Karpas-422 (cell line): Measurements from ENCODE around the gene TMEM238. TPM values are rescaled to one million over a fixed set of nuclear protein-coding genes. Genes with fewer than 3 reads are reported as not detected.

Source experiments
- DNase-seq: peaks from one replicate; pipeline ENCODE4 v3.0.0-alpha.2; 2015
- H2AFZ ChIP-seq: fragments of 200-600 bp; sonication (generic); 2 replicates; pipeline ENCODE4 v1.6.1; 2014; ENCODE audit warnings: antibody characterized with exemption, low read length, mixed read lengths
- H3K27ac ChIP-seq: fragments of 200-600 bp; sonication (generic); 2 replicates; pipeline ENCODE4 v1.5.1; 2014; ENCODE audit warnings: mild to moderate bottlenecking, low read length, moderate library complexity
- H3K27me3 ChIP-seq: fragments of 200-600 bp; sonication (generic); 2 replicates; pipeline ENCODE4 v1.6.1; 2014; ENCODE audit warnings: low read length, mixed read lengths
- H3K36me3 ChIP-seq: fragments of 200-600 bp; sonication (generic); 2 replicates; pipeline ENCODE4 v1.6.1; 2014; ENCODE audit warnings: low read length, mixed read lengths; ENCODE audit not compliant: insufficient read depth
- H3K4me1 ChIP-seq: fragments of 200-600 bp; sonication (generic); 2 replicates; pipeline ENCODE4 v1.6.1; 2014; ENCODE audit warnings: mild to moderate bottlenecking, low read length, mixed read lengths
- H3K4me2 ChIP-seq: fragments of 200-600 bp; sonication (generic); 2 replicates; pipeline ENCODE4 v1.6.1; 2014; ENCODE audit warnings: low read length, low read depth, mild to moderate bottlenecking; ENCODE audit not compliant: poor library complexity, severe bottlenecking
- H3K4me3 ChIP-seq: fragments of 200-600 bp; sonication (generic); 2 replicates; pipeline ENCODE4 v1.5.1; 2014; ENCODE audit warnings: mild to moderate bottlenecking, antibody characterized with exemption, low read length, mixed read lengths
- H3K79me2 ChIP-seq: fragments of 200-600 bp; sonication (generic); 2 replicates; pipeline ENCODE4 v1.6.1; 2014; ENCODE audit warnings: mild to moderate bottlenecking, low read length, mixed read lengths
- H3K9ac ChIP-seq: fragments of 200-600 bp; sonication (generic); 2 replicates; pipeline ENCODE4 v1.6.0; 2014; ENCODE audit warnings: low read length
- H3K9me2 ChIP-seq: fragments of 200-600 bp; sonication (generic), shearing (Covaris generic); replicated peaks from 2 replicates; pipeline ENCODE4 v1.6.0; 2014; ENCODE audit warnings: mild to moderate bottlenecking, low read length, moderate library complexity; ENCODE audit not compliant: insufficient read depth
- H3K9me3 ChIP-seq: fragments of 300-700, 200-600 bp; sonication (generic); 2 replicates; pipeline ENCODE4 v1.6.1; 2014; ENCODE audit warnings: low read length, mixed read lengths
- H4K20me1 ChIP-seq: fragments of 200-600 bp; sonication (generic); 2 replicates; pipeline ENCODE4 v1.6.1; 2014; ENCODE audit warnings: mild to moderate bottlenecking, antibody characterized with exemption, low read length, low read depth; ENCODE audit not compliant: insufficient read depth
- total RNA-seq: library from RNA; depleted of rRNA; stranded (reverse); fragments of >200 nt; shearing (Covaris generic); gene quantifications from 2 replicates; pipeline ENCODE4 v1.2.3, GENCODE V29; 2014; ENCODE audit warnings: low replicate concordance

Gene TMEM238
- total RNA-seq, 1 experiment from 2014 or later: 0.89 TPM

DNA sequence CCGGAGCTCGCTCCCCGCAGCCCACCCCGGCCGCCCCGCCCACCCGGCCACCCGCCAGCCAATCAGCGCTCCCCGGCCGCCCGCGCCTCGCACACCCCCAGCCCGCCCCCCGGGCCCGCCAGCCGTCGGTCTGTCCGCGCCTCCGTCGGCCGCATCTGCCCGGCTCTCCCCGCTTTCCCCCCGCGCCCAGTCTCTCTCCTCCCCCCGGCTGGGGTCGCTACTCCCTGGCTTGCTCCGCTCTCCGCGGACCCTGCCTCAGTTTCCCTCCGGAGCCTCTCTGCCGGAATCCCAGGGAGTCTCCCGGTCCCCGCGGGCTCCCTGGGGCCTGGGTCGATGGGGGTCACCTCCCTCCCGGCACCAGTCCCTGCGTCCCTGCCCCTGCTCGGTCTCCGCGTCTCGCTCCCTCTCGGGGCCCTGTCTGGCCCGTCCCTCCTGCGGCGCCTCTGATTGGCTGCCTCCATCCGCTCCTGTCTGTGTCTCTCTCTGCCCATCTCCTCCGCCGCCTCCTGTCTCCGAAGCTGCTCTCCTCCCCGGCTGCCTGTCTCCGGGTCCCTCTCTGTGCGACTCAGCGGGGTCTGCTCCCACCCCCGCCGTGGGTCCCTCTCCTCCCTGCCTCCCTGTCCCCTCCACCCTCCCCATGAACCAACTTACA lies 14.3 kb downstream of the TMEM238 start:
- Histone ChIP-seq H3K4me2 (no peak overlapping the region), H3K27me3 (no peaks in the 10 kb centered on the region)

GRCh38 chr19:55368701-55369563 lies 15.2 kb downstream of the TMEM238 start:
- Histone ChIP-seq H2AFZ (no peak overlapping the region), H3K36me3 (no peaks in the 10 kb centered on the region), H3K9ac (no peak overlapping the region), H3K9me3 (no peaks in the 10 kb centered on the region), H3K79me2 (no peaks in the 10 kb centered on the region), H4K20me1 (no peaks in the 10 kb centered on the region; the same call in 1 of the 2 replicates), H3K9me2 (no peaks in the 10 kb centered on the region), H3K4me3 (no peak overlapping the region), H3K4me1 (no peaks in the 10 kb centered on the region), H3K27me3 (no peaks in the 10 kb centered on the region), H3K27ac (no peak overlapping the region), H3K4me2 (no peak overlapping the region)
- no peak for DNase-seq

More for the DNA sequence above, 14.3 kb downstream of the TMEM238 start:
- H3K9ac ChIP-seq: no peak overlapping the region
- H2AFZ ChIP-seq: no peak overlapping the region
- H3K9me2 ChIP-seq: no peaks in the 10 kb centered on the region
- H3K27ac ChIP-seq: no peak overlapping the region
- no peaks in the 10 kb centered on the region for H3K79me2 ChIP-seq
- no peak overlapping the region for H3K4me3 ChIP-seq
- no peaks in the 10 kb centered on the region; the same call in 1 of the 2 replicates for H4K20me1 ChIP-seq
- no peaks in the 10 kb centered on the region for H3K36me3 ChIP-seq
- DNase-seq: peak; percentile 63
- H3K9me3 ChIP-seq: no peaks in the 10 kb centered on the region
- H3K4me1 ChIP-seq: no peaks in the 10 kb centered on the region

DNA sequence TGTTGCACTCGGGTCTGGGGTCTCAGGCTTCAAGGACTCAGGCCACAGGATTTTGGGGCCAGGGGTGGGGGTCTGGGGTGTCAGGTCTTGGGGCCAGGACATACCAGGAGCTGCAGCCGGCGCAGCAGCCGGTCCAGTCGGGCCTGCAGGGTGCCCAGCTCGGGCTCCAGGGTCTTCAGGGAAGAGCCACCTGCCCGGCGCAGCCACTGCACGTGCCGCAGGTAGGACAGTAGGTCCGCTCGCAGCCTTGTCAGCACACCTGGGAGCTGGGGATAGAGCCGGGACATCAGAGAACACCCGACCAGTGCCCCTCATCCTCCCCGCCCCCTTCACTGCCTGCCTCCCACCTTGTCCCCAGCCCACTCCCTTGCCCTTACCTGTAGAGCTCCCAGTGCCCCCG lies 16.0 kb downstream of the TMEM238 start:
- Histone ChIP-seq H3K27ac (no peak overlapping the region), H3K4me3 (no peak overlapping the region), H3K9me2 (no peaks in the 10 kb centered on the region), H3K4me2 (no peak overlapping the region), H3K36me3 (no peaks in the 10 kb centered on the region), H3K27me3 (no peaks in the 10 kb centered on the region), H3K79me2 (no peaks in the 10 kb centered on the region), H3K9me3 (no peaks in the 10 kb centered on the region), H4K20me1 (no peaks in the 10 kb centered on the region; the same call in 1 of the 2 replicates), H2AFZ (no peak overlapping the region), H3K9ac (no peak overlapping the region), H3K4me1 (no peaks in the 10 kb centered on the region)
- DNase-seq: no peak

GRCh38 chr19:55366790-55367189 lies 17.3 kb downstream of the TMEM238 start:
- Histone ChIP-seq H3K27me3 (no peaks in the 10 kb centered on the region), H3K79me2 (no peaks in the 10 kb centered on the region), H2AFZ (no peak overlapping the region), H3K4me2 (no peak overlapping the region), H3K9me2 (no peaks in the 10 kb centered on the region), H3K4me3 (no peak overlapping the region), H3K36me3 (no peaks in the 10 kb centered on the region), H3K27ac (no peak overlapping the region), H3K9ac (no peak overlapping the region), H3K4me1 (no peaks in the 10 kb centered on the region), H3K9me3 (no peaks in the 10 kb centered on the region), H4K20me1 (no peaks in the 10 kb centered on the region)
- no peak for DNase-seq

- H3K9me2 ChIP-seq: no peaks in the 10 kb centered on the region
- no peaks in the 10 kb centered on the region for H3K9me3 ChIP-seq
- no peak overlapping the region for H3K4me2 ChIP-seq
- H3K4me3 ChIP-seq: no peak overlapping the region
- no peaks in the 10 kb centered on the region for H4K20me1 ChIP-seq
- H2AFZ ChIP-seq: no peak overlapping the region
- no peaks in the 10 kb centered on the region for H3K36me3 ChIP-seq
- no peaks in the 10 kb centered on the region for H3K79me2 ChIP-seq
- H3K27ac ChIP-seq: no peak overlapping the region
- H3K27me3 ChIP-seq: no peaks in the 10 kb centered on the region
- H3K4me1 ChIP-seq: no peaks in the 10 kb centered on the region
- H3K9ac ChIP-seq: no peak overlapping the region
- DNase-seq: no peak
Measured at GRCh38 chr19:55365964-55366363, 18.1 kb downstream of the TMEM238 start.

DNA sequence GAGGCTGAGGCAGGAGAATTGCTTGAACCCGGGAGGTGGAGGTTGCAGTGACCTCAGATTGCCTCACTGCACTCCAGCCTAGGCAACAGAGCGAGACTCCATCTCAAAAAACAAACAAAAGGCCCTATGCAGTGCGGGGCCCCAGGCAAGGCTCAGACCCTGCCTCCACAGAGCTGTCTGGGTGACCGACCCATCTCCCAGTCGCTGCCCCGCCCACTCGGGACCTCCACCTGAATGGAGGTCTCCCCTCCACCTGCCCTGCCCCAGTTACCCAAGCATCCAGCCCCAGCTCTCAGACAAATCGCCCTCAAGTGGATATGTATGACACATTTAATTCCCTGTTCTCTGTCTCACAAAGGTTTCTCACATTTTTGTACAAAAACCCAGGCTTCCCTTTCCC lies 18.8 kb downstream of the TMEM238 start:
- Histone ChIP-seq H3K9ac (no peak overlapping the region), H2AFZ (no peak overlapping the region), H3K27ac (no peak overlapping the region), H3K4me3 (no peak overlapping the region), H3K9me3 (no peaks in the 10 kb centered on the region), H3K4me2 (no peak overlapping the region), H3K9me2 (no peaks in the 10 kb centered on the region), H3K36me3 (no peaks in the 10 kb centered on the region), H3K27me3 (no peaks in the 10 kb centered on the region), H3K79me2 (no peaks in the 10 kb centered on the region), H3K4me1 (no peaks in the 10 kb centered on the region), H4K20me1 (no peaks in the 10 kb centered on the region)
- DNase-seq: no peak

GRCh38 chr19:55362990-55363716 lies 20.9 kb downstream of the TMEM238 start, which contains the start of gene GARIN5B:
TSS of gene GARIN5B (minus strand) at chr19:55363260. CDS start at chr19:55363066, 194 bp downstream.
- no peaks in the 10 kb centered on the region for H4K20me1 ChIP-seq
- H3K4me3 ChIP-seq: no peak within 1 kb of the TSS
- no peaks in the 10 kb centered on the region for H3K27me3 ChIP-seq
- no peak within 1 kb of the TSS for H3K4me2 ChIP-seq
- H3K4me1 ChIP-seq: no peaks in the 10 kb centered on the region
- no peaks in the 10 kb centered on the region for H3K36me3 ChIP-seq
- H3K27ac ChIP-seq: no peak within 1 kb of the TSS
- H3K9me3 ChIP-seq: no peaks in the 10 kb centered on the region
- no peak within 1 kb of the TSS for H3K9ac ChIP-seq
- H3K79me2 ChIP-seq: no peaks in the 10 kb centered on the region
- no peaks in the 10 kb centered on the region for H3K9me2 ChIP-seq
- no peak within 1 kb of the TSS for H2AFZ ChIP-seq
- no peak for DNase-seq
